Liver (tissue), 9 donors: Measurements from ENCODE around the gene CD7. TPM values are rescaled to one million over a fixed set of nuclear protein-coding genes. Genes with fewer than 3 reads are reported as not detected.

ENCODE experiments used
- DNase-seq: peaks from one replicate; pipeline ENCODE4 v3.0.0-alpha.2; 2017; ENCODE audit warnings: low spot score
- H3K27ac ChIP-seq, 2 donors: one replicate each; pipeline ENCODE4 v1.7.0; 2013; ENCODE audit warnings: inconsistent platforms in 2 of 2, low read length in 2 of 2, control low read depth in 1 of 2, low read depth in 1 of 2, mild to moderate bottlenecking in 1 of 2
- H3K27me3 ChIP-seq, 4 donors: one replicate each; pipeline versions ENCODE4 v1.6.1 to v1.7.0; 2013; ENCODE audit warnings: low read length in 3 of 4, inconsistent platforms in 1 of 4, mild to moderate bottlenecking in 1 of 4, moderate library complexity in 1 of 4; ENCODE audit not compliant: control insufficient read depth in 4 of 4, insufficient read depth in 4 of 4
- H3K36me3 ChIP-seq, 4 donors: one replicate each; pipeline versions ENCODE4 v1.6.1 to v1.7.0; 2013; ENCODE audit warnings: low read length in 3 of 4, mild to moderate bottlenecking in 3 of 4, low read depth in 1 of 4, moderate library complexity in 1 of 4; ENCODE audit not compliant: control insufficient read depth in 4 of 4, insufficient read depth in 3 of 4
- H3K4me1 ChIP-seq, 4 donors: one replicate each; pipeline versions ENCODE4 v1.6.1 to v1.7.0; 2013; ENCODE audit warnings: low read length in 3 of 4, mild to moderate bottlenecking in 3 of 4, moderate library complexity in 1 of 4; ENCODE audit not compliant: control insufficient read depth in 4 of 4, insufficient read depth in 4 of 4
- H3K4me3 ChIP-seq, 3 donors: one replicate each; pipeline versions ENCODE4 v1.6.1 to v1.7.0; 2013; ENCODE audit warnings: low read length in 3 of 3, control low read depth in 1 of 3, low read depth in 1 of 3, mild to moderate bottlenecking in 1 of 3
- H3K9ac ChIP-seq, 2 donors: one replicate each; pipeline ENCODE4 v1.7.0; 2013; ENCODE audit warnings: low read length in 2 of 2, mild to moderate bottlenecking in 2 of 2, moderate library complexity in 2 of 2, control low read depth in 1 of 2, low read depth in 1 of 2
- H3K9me3 ChIP-seq, 4 donors: one replicate each; pipeline versions ENCODE4 v1.6.1 to v1.7.0; 2013; ENCODE audit warnings: low read length in 3 of 4; ENCODE audit not compliant: control insufficient read depth in 4 of 4
- ATF3 ChIP-seq: IDR thresholded peaks from 2 replicates; pipeline ENCODE4 v1.6.1; 2016; ENCODE audit warnings: antibody characterized with exemption
- EGR1 ChIP-seq, 2 donors: IDR thresholded peaks; 2 replicates each; pipeline ENCODE4 v1.6.1; 2016 to 2018; ENCODE audit warnings: antibody characterized with exemption in 2 of 2, low read depth in 2 of 2
- FOXA1 ChIP-seq: IDR thresholded peaks from 2 replicates; pipeline ENCODE4 v1.6.1; 2016; ENCODE audit warnings: antibody characterized with exemption
- FOXA2 ChIP-seq: IDR thresholded peaks from 2 replicates; pipeline ENCODE4 v1.6.1; 2016; ENCODE audit warnings: antibody characterized with exemption
- HNF4A ChIP-seq, 2 donors: conservative IDR thresholded peaks; 2 replicates each; pipeline ENCODE4 v1.6.1; 2016; ENCODE audit warnings: antibody characterized with exemption in 2 of 2, mild to moderate bottlenecking in 2 of 2
- HNF4G ChIP-seq: IDR thresholded peaks from 2 replicates; pipeline ENCODE4 v1.6.1; 2016; ENCODE audit warnings: antibody characterized with exemption
- JUND ChIP-seq, 2 donors: IDR thresholded peaks; 2 replicates each; pipeline ENCODE4 v1.6.1; 2016; ENCODE audit warnings: antibody characterized with exemption in 2 of 2
- MAX ChIP-seq: IDR thresholded peaks from 2 replicates; pipeline ENCODE4 v1.6.1; 2016; ENCODE audit warnings: antibody characterized with exemption
- NR2F2 ChIP-seq: IDR thresholded peaks from 2 replicates; pipeline ENCODE4 v1.6.1; 2016; ENCODE audit warnings: antibody characterized with exemption
- REST ChIP-seq: IDR thresholded peaks from 2 replicates; pipeline ENCODE4 v1.6.1; 2016; ENCODE audit warnings: antibody characterized with exemption, mild to moderate bottlenecking
- RXRA ChIP-seq, 2 donors: IDR thresholded peaks; 2 replicates each; pipeline ENCODE4 v1.6.1; 2017 to 2018; ENCODE audit warnings: antibody characterized with exemption in 2 of 2, mild to moderate bottlenecking in 1 of 2
- SP1 ChIP-seq: IDR thresholded peaks from 2 replicates; pipeline ENCODE4 v1.6.1; 2018; ENCODE audit warnings: antibody characterized with exemption, mild to moderate bottlenecking
- YY1 ChIP-seq: IDR thresholded peaks from 2 replicates; pipeline ENCODE4 v1.6.1; 2016; ENCODE audit warnings: antibody characterized with exemption, mild to moderate bottlenecking
- WGBS: extraction: QIAGEN DNeasy Blood & Tissue Kit; methylation state at CpG from one replicate; pipeline ENCODE4 v1.1.7; 2013; 5-methylcytosine and 5-hydroxymethylcytosine counted together
- polyA plus RNA-seq, 2 donors: library from polyadenylated mRNA; stranded (reverse) in 1 of 2; unstranded in 1 of 2; fragments of 200-250 nt in 1 of 2; fragments of >200 nt in 1 of 2; fragmentation: Nextera tagmentation in 1 of 2; extraction: Ambion mirVana in 1 of 2; gene quantifications; one replicate each; pipeline versions ENCODE4 v1.2.1 to v1.2.3, GENCODE V29; 2013 to 2015
- total RNA-seq, 2 donors: library from RNA; depleted of rRNA; stranded (reverse); fragments of >200 nt; gene quantifications; one replicate each; pipeline ENCODE4 v1.2.3, GENCODE V29; 2014
- donor health status: healthy.
- donor health status: healthy.
- donor health status: healthy.
- donor health status: healthy.
- donor health status: healthy.

The CD7 gene
- total and polyA plus RNA-seq, 4 donors = 1.0 to 1.5 (median 1.4) TPM

- H3K27me3 ChIP-seq = no peaks in the 10 kb centered on the region
- no peak overlapping the region for H3K27ac ChIP-seq
- H3K36me3 ChIP-seq = no peaks in the 10 kb centered on the region
- 80% methylated on average over 8 of the region's 8 CpGs for WGBS
- H3K9me3 ChIP-seq = no peaks in the 10 kb centered on the region
- H3K4me1 ChIP-seq = peaks cover 0 to 3% (median 0%) of the 10 kb centered on the region in 4 donors
- TF ChIP-seq SP1 (peak; percentile 7), RXRA (IDR thresholded peaks at IDR 0.05) (no peak), JUND (IDR thresholded peaks at IDR 0.05) (no peak), REST (no peak)
- no peak overlapping the region for H3K4me3 ChIP-seq
- H3K9ac ChIP-seq = no peak overlapping the region
- no peak for DNase-seq
These were observed 32.3 kb downstream of the CD7 start for GRCh38 chr17:82285141-82285540.

GRCh38 chr17:82283208-82283749 is 34.1 kb downstream of the CD7 start:
- no peak for DNase-seq
- TF ChIP-seq NR2F2 (no peak), FOXA1 (no peak), FOXA2 (no peak), HNF4G (no peak), MAX (no peak), EGR1 (IDR thresholded peaks at IDR 0.05; ENCODE audit: low read depth in 2 of 2) (no peak)
- Histone ChIP-seq H3K27ac (no peak overlapping the region), H3K27me3 (no peaks in the 10 kb centered on the region), H3K4me3 (no peak overlapping the region), H3K4me1 (peaks cover 0 to 3% (median 0%) of the 10 kb centered on the region in 4 donors), H3K9ac (no peak overlapping the region), H3K9me3 (no peaks in the 10 kb centered on the region), H3K36me3 (no peaks in the 10 kb centered on the region)
- 67% methylated on average over 13 of the region's 13 CpGs for WGBS

DNA sequence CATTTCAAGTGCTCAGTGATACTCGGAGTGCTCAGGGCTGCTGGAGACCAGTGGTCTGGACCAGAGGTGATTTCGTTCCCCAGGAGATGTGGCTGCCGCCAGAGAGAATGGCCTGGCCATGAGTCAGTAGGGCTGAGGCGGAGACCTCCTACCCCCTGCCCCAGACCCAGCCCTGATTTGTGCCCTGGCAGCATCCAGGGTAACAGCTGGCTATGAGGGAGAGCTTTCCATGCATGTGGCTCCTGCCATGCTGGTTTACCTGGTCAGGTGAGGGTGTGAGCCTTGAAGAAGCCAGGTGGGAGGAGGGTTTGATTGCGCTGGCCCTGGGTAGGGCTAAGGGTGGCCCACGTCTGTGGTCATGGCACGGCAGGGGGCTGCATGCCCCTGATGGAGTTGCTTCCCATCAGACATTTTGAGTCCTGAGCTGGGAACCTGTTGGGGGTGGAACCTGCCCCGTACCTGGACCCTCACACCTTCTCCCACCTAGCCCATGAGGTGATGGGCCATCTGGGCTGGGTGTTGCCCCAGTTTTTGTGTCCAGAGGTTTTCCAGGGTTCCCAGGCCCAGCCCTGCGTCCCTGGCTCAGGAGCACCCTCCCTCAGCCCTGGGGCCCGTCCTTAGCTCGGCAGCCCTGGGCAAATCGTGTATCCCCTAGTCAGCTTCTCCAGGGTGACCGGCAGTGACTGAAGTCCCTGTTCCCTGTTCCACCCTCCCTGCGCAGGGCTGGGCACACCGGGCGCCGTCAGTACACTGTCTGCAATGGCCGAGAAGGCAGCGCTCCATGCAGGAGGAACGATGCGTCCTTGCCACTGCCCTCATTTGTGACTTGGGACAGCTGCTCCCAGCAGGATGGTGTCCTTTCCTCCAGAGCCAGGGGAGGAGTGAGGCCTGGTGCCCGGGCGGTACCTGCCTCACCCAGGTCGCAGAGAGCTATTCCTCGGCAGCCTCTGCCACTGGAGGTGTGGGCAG is 34.9 kb downstream of the CD7 start:
- H3K36me3 ChIP-seq = no peaks in the 10 kb centered on the region
- no peaks in the 10 kb centered on the region for H3K9me3 ChIP-seq
- no peaks in the 10 kb centered on the region for H3K27me3 ChIP-seq
- TF ChIP-seq MAX = no peak
- no peak for TF ChIP-seq ATF3
- TF ChIP-seq NR2F2 = no peak
- no peak for TF ChIP-seq YY1
- TF ChIP-seq HNF4A (conservative IDR thresholded peaks at IDR 0.05) = no peak
- TF ChIP-seq SP1 = no peak
- no peak for TF ChIP-seq REST
- no peak for TF ChIP-seq HNF4G
- no peak overlapping the region for H3K9ac ChIP-seq
- no peak overlapping the region for H3K4me3 ChIP-seq
- WGBS = 91% methylated on average over 25 of the region's 25 CpGs
- DNase-seq = no peak
- H3K4me1 ChIP-seq = peaks cover 0 to 2% (median 0%) of the 10 kb centered on the region in 4 donors
- no peak overlapping the region for H3K27ac ChIP-seq
